Measurements from ENCODE around the gene AURKA.

DNA sequence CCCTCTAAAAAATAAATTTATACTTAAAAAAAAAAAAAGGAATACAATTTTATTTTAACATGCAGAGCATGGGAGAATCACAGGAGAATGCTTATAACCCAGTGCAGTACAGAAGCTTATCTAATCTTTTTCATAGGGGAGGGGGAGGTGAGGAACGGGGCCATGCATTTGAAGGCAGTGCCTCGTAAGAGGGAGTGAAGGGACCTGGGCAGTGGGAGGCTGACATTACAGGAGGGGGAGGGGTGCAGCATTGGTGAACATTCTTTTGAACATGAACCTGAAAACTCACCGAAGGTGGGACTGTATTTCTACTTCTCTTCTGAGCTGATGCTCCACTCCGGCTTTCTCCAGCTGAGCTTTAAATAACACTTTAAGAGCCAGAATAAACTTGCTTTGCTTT lies 9.3 kb downstream of the AURKA start:
- TF ChIP-seq, protein P1, sequence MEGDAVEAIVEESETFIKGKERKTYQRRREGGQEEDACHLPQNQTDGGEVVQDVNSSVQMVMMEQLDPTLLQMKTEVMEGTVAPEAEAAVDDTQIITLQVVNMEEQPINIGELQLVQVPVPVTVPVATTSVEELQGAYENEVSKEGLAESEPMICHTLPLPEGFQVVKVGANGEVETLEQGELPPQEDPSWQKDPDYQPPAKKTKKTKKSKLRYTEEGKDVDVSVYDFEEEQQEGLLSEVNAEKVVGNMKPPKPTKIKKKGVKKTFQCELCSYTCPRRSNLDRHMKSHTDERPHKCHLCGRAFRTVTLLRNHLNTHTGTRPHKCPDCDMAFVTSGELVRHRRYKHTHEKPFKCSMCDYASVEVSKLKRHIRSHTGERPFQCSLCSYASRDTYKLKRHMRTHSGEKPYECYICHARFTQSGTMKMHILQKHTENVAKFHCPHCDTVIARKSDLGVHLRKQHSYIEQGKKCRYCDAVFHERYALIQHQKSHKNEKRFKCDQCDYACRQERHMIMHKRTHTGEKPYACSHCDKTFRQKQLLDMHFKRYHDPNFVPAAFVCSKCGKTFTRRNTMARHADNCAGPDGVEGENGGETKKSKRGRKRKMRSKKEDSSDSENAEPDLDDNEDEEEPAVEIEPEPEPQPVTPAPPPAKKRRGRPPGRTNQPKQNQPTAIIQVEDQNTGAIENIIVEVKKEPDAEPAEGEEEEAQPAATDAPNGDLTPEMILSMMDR (conservative IDR thresholded peaks at IDR 0.05 in 1 of 2, IDR thresholded peaks at IDR 0.05 in 1 of 2; ENCODE audit: extremely low read depth in 1 of 2, insufficient read depth in 1 of 2, low read depth in 1 of 2, low read length in 2 of 2): no peak
- TF ChIP-seq EZH2 (IDR thresholded peaks at IDR 0.05; ENCODE audit: borderline replicate concordance, low read length): no peak
